ENCODE results near the gene SLC38A11. TPM values are rescaled to one million over a fixed set of nuclear protein-coding genes. Genes with fewer than 3 reads are reported as not detected.

Gene SLC38A11
- polyA plus RNA-seq, 3 donors, result 0.07 TPM; not detected in 2

DNA sequence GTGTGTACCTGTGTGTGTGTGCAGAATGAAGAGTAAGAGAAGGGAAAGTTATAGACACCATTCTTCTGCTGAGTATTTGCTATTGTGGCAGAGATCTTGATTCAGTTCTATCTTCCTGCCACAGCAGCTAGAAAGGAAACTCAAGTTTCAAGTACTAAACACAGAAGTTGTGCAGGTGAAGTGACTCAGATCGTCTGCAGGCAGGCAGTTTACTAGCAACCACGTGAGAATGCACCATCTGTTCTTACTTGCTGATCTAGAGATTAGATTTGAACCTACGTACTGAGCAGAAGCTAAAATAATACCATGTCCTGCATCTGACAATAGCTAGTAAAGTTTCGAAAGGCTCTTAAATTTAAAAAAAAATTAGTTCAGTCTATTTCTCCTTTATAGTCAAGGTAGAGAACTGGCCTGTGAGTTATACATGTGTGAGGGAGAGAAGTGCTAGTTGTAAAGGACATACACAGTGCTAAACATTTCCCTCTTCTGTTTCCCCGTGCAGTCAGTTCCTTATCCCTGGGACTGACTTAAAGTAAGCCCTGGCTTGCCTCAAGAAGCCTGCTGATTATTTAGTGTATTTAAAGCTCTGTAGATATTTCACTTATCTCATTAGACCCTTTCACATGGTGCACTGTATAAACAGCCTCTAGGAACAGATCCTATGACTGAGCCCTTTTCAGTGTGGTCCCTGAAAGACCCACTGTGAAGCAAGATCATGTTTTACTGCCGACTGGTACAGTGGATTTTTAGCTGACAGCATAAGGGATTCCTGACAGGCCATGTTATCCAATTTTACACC is 45.0 kb downstream of the SLC38A11 start:
- no peak overlapping the region for H3K4me3 Mint-ChIP-seq
- Histone ChIP-seq H4K20me1 (ENCODE audit: insufficient read depth, low read length) (no peaks in the 10 kb centered on the region), H3K9ac (ENCODE audit: insufficient read depth, low read length, poor library complexity, severe bottlenecking) (no peak overlapping the region), H3K27me3 (ENCODE audit: control insufficient read depth in 2 of 2, insufficient read depth in 2 of 2, low read length in 2 of 2) (no peaks in the 10 kb centered on the region), H3K4me1 (ENCODE audit: control insufficient read depth in 1 of 2, insufficient read depth in 2 of 2, low read length in 2 of 2) (no peaks in the 10 kb centered on the region), H3K36me3 (replicated peaks in 1 of 2; ENCODE audit: control insufficient read depth in 1 of 2, insufficient read depth in 2 of 2, low read length in 2 of 2) (no peaks in the 10 kb centered on the region), H3K9me3 (replicated peaks in 1 of 2; ENCODE audit: control insufficient read depth in 1 of 2, insufficient read depth in 1 of 2, low read length in 2 of 2) (no peaks in the 10 kb centered on the region), H3K4me2 (replicated peaks; ENCODE audit: extremely low read depth, low read length, poor library complexity, severe bottlenecking) (no peak overlapping the region), H3K79me2 (ENCODE audit: insufficient read depth, low read length) (no peaks in the 10 kb centered on the region), H2AFZ (ENCODE audit: insufficient read depth, low read depth, low read length, poor library complexity, severe bottlenecking) (no peak overlapping the region), H3K27ac (ENCODE audit: low read depth in 1 of 2, low read length in 2 of 2) (no peak overlapping the region), H3K4me3 (replicated peaks in 1 of 3; ENCODE audit: low read depth in 2 of 3, low read length in 3 of 3) (no peak overlapping the region)
- no peak for DNase-seq
- peaks cover 9% of the 10 kb centered on the region for H3K4me1 Mint-ChIP-seq
- no peaks in the 10 kb centered on the region for H3K36me3 Mint-ChIP-seq
- no peaks in the 10 kb centered on the region for H3K9me3 Mint-ChIP-seq
- H3K27ac Mint-ChIP-seq, result no peak overlapping the region
- TF ChIP-seq, protein P1, sequence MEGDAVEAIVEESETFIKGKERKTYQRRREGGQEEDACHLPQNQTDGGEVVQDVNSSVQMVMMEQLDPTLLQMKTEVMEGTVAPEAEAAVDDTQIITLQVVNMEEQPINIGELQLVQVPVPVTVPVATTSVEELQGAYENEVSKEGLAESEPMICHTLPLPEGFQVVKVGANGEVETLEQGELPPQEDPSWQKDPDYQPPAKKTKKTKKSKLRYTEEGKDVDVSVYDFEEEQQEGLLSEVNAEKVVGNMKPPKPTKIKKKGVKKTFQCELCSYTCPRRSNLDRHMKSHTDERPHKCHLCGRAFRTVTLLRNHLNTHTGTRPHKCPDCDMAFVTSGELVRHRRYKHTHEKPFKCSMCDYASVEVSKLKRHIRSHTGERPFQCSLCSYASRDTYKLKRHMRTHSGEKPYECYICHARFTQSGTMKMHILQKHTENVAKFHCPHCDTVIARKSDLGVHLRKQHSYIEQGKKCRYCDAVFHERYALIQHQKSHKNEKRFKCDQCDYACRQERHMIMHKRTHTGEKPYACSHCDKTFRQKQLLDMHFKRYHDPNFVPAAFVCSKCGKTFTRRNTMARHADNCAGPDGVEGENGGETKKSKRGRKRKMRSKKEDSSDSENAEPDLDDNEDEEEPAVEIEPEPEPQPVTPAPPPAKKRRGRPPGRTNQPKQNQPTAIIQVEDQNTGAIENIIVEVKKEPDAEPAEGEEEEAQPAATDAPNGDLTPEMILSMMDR (IDR thresholded peaks at IDR 0.05), result no peak
- WGBS (ENCODE audit: insufficient coverage), result 0% methylated on average over 1 of the region's 6 CpGs
- H3K27me3 Mint-ChIP-seq (ENCODE audit: low read depth in 3 of 3), result peaks cover 0 to 2% (median 0%) of the 10 kb centered on the region in 3 donors
- intact Hi-C loops (cut with micrococcal nuclease), result no loop called here

DNA sequence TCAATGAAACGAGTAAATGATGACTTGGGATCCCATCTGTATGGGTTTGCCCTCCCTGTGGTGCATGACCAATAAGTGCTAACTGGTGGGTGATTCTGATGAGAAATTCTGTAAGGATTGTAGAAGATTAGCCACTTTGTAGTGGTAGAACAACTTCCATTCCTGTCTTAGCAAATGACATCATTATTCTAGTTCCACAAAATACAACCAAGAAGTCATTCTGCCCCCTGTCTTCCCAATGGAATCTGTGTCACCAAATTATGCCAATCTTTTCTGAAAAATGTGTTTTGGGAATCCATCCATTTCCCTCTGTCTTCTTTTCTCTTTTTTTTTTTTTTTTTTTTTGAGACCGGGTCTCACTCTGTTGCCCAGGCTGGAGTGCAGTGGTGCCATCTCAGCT is 48.4 kb downstream of the SLC38A11 start:
- no peak overlapping the region for H3K4me2 ChIP-seq (replicated peaks; ENCODE audit: extremely low read depth, low read length, poor library complexity, severe bottlenecking)
- no peak overlapping the region for H3K27ac ChIP-seq (ENCODE audit: low read depth in 1 of 2, low read length in 2 of 2)
- H3K4me1 Mint-ChIP-seq, result peaks cover 7% of the 10 kb centered on the region
- H2AFZ ChIP-seq (ENCODE audit: insufficient read depth, low read depth, low read length, poor library complexity, severe bottlenecking), result no peak overlapping the region
- no peak overlapping the region for H3K4me3 ChIP-seq (replicated peaks in 1 of 3; ENCODE audit: low read depth in 2 of 3, low read length in 3 of 3)
- H3K9ac ChIP-seq (ENCODE audit: insufficient read depth, low read length, poor library complexity, severe bottlenecking), result no peak overlapping the region
- peaks cover 0 to 2% (median 0%) of the 10 kb centered on the region in 3 donors for H3K27me3 Mint-ChIP-seq (ENCODE audit: low read depth in 3 of 3)
- H3K9me3 Mint-ChIP-seq, result no peaks in the 10 kb centered on the region
- H3K36me3 ChIP-seq (replicated peaks in 1 of 2; ENCODE audit: control insufficient read depth in 1 of 2, insufficient read depth in 2 of 2, low read length in 2 of 2), result no peaks in the 10 kb centered on the region
- H3K27me3 ChIP-seq (ENCODE audit: control insufficient read depth in 2 of 2, insufficient read depth in 2 of 2, low read length in 2 of 2), result no peaks in the 10 kb centered on the region
- no peak overlapping the region for H3K27ac Mint-ChIP-seq
- DNase-seq, result no peak
- TF ChIP-seq, protein P1 (IDR thresholded peaks at IDR 0.05), result no peak
- H3K79me2 ChIP-seq (ENCODE audit: insufficient read depth, low read length), result no peaks in the 10 kb centered on the region
- intact Hi-C loops (cut with micrococcal nuclease), result no loop called here
- no peaks in the 10 kb centered on the region for H3K36me3 Mint-ChIP-seq
- WGBS (ENCODE audit: insufficient coverage), result no CpG with 5 or more reads among the region's 2 CpGs
- H3K4me3 Mint-ChIP-seq, result no peak overlapping the region
- H3K4me1 ChIP-seq (ENCODE audit: control insufficient read depth in 1 of 2, insufficient read depth in 2 of 2, low read length in 2 of 2), result no peaks in the 10 kb centered on the region
- H3K9me3 ChIP-seq (replicated peaks in 1 of 2; ENCODE audit: control insufficient read depth in 1 of 2, insufficient read depth in 1 of 2, low read length in 2 of 2), result no peaks in the 10 kb centered on the region
- no peaks in the 10 kb centered on the region for H4K20me1 ChIP-seq (ENCODE audit: insufficient read depth, low read length)
